Measurements from ENCODE around the gene CARD6.

Gene CARD6

GRCh38 chr5:40909264-40909663, 68.1 kb downstream of the CARD6 start, which contains the start of gene C7:
TSS of gene C7 (plus strand) at chr5:40909497. CDS start at chr5:40909611, 114 bp downstream.
- no peak for DNase-seq (ENCODE audit: extremely low read depth, low read depth)
- no peak within 1 kb of the TSS for H3K4me3 ChIP-seq (replicated peaks; ENCODE audit: low read depth, low read length)
- TF ChIP-seq, protein P1, sequence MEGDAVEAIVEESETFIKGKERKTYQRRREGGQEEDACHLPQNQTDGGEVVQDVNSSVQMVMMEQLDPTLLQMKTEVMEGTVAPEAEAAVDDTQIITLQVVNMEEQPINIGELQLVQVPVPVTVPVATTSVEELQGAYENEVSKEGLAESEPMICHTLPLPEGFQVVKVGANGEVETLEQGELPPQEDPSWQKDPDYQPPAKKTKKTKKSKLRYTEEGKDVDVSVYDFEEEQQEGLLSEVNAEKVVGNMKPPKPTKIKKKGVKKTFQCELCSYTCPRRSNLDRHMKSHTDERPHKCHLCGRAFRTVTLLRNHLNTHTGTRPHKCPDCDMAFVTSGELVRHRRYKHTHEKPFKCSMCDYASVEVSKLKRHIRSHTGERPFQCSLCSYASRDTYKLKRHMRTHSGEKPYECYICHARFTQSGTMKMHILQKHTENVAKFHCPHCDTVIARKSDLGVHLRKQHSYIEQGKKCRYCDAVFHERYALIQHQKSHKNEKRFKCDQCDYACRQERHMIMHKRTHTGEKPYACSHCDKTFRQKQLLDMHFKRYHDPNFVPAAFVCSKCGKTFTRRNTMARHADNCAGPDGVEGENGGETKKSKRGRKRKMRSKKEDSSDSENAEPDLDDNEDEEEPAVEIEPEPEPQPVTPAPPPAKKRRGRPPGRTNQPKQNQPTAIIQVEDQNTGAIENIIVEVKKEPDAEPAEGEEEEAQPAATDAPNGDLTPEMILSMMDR (IDR thresholded peaks at IDR 0.05; ENCODE audit: low read depth, low read length, missing control alignments) = no peak

DNA sequence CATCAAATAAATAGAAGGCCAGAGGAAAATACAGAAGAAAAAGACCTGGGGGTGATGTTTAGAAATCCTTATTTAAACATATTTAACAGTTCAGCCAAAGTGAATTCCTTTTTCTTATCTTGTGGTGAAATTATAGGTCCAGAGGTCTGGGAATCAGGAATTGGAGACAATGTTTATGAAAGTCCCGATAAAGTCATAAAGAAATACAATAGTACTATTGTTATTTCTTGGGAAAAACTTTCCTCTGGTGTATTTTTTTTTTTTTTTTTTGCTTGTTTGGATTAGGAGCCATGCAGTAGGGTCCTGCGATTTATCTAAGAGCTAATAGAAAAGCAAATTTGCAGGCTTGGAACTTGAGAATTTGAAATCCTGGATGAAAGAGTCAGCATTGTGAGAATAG, 68.6 kb downstream of the CARD6 start:
- no peak overlapping the region for H3K4me3 ChIP-seq (replicated peaks; ENCODE audit: low read depth, low read length)
- TF ChIP-seq, protein P1 (IDR thresholded peaks at IDR 0.05; ENCODE audit: low read depth, low read length, missing control alignments) = no peak
- no peak for DNase-seq (ENCODE audit: extremely low read depth, low read depth)
